Activated CD8-positive, alpha-beta memory T cell treated with anti-CD3 and anti-CD28 coated beads for 1 hour (primary cell): ENCODE data around the gene TMF1.

Experiments
- DNase-seq, 2 donors: peaks; one replicate each; pipeline ENCODE4 v3.0.0-alpha.2; 2020; ENCODE audit warnings: low read depth in 1 of 2; ENCODE audit errors: extremely low read depth in 1 of 2

The TMF1 gene

GRCh38 chr3:69013253-69014021 lies 38.7 kb downstream of the TMF1 start, which contains the start of gene EOGT:
Gene EOGT, minus strand, starts transcription at chr3:69013684. Its CDS starts 3,838 bp downstream, at chr3:69009846.
- DNase-seq: peak; percentile 42 to 72

- DNase-seq: peak in 1 of 2 donors; percentile 2
Measured at GRCh38 chr3:69012800-69013252, 39.3 kb downstream of the TMF1 start.

- DNase-seq: no peak
Measured at GRCh38 chr3:69012100-69012799, 39.9 kb downstream of the TMF1 start.

GRCh38 chr3:69011096-69011730 lies 40.9 kb downstream of the TMF1 start:
- no peak for DNase-seq

- DNase-seq: no peak
Measured at GRCh38 chr3:69009559-69010410, 42.3 kb downstream of the TMF1 start.

- no peak for DNase-seq
Measured at GRCh38 chr3:69008980-69009379, 43.2 kb downstream of the TMF1 start.

- no peak for DNase-seq
Measured at GRCh38 chr3:69005791-69006482, 46.2 kb downstream of the TMF1 start.

- DNase-seq: no peak
Measured at GRCh38 chr3:69005071-69005790, 46.9 kb downstream of the TMF1 start.

GRCh38 chr3:69004138-69004537 lies 48.0 kb downstream of the TMF1 start:
- DNase-seq: no peak

GRCh38 chr3:68999605-69000004 lies 52.5 kb downstream of the TMF1 start:
- no peak for DNase-seq

- no peak for DNase-seq
Measured at GRCh38 chr3:68999158-68999557, 53.0 kb downstream of the TMF1 start.

- no peak for DNase-seq
Measured at GRCh38 chr3:68997887-68998286, 54.2 kb downstream of the TMF1 start.

- no peak for DNase-seq
Measured at GRCh38 chr3:68996356-68996995, 55.7 kb downstream of the TMF1 start.

GRCh38 chr3:68988740-68989139 lies 63.4 kb downstream of the TMF1 start:
- DNase-seq: no peak

GRCh38 chr3:68987322-68987721 lies 64.8 kb downstream of the TMF1 start:
- no peak for DNase-seq

- no peak for DNase-seq
Measured at GRCh38 chr3:68986496-68987208, 65.5 kb downstream of the TMF1 start.

GRCh38 chr3:68985146-68985790 lies 66.9 kb downstream of the TMF1 start:
- no peak for DNase-seq

- no peak for DNase-seq
Measured at GRCh38 chr3:68984011-68984530, 68.1 kb downstream of the TMF1 start.
